H1 (cell line): ENCODE measurements around the gene SMOC2.

ENCODE experiments used
- BACH1 ChIP-seq: IDR thresholded peaks from 2 replicates; pipeline ENCODE4 v1.6.1; 2012; ENCODE audit warnings: low read length, improper control_type of control experiment
- CTCF ChIP-seq, 3 experiments: IDR thresholded peaks; 1 replicate in 2 of 3; 2 replicates in 1 of 3; pipeline versions ENCODE4 v1.5.1 to v1.6.1; 2011; ENCODE audit warnings: low read length in 3 of 3, mild to moderate bottlenecking in 3 of 3, inconsistent platforms in 2 of 3, low read depth in 1 of 3, moderate library complexity in 1 of 3; ENCODE audit not compliant: insufficient read depth in 1 of 3; ENCODE audit errors: control extremely low read depth in 1 of 3
- EGR1 ChIP-seq: IDR thresholded peaks from 2 replicates; pipeline ENCODE4 v1.6.1; 2011; ENCODE audit warnings: low read depth, low read length, borderline replicate concordance
- EZH2 ChIP-seq: fragments of 200-600 bp; sonication (generic); IDR thresholded peaks from 2 replicates; pipeline ENCODE4 v1.7.1; 2012; ENCODE audit warnings: low read depth, mild to moderate bottlenecking, moderate library complexity, low read length, inconsistent platforms; ENCODE audit not compliant: severe bottlenecking
- KDM4A ChIP-seq: IDR thresholded peaks from one replicate; pipeline ENCODE4 v1.7.1; 2012; ENCODE audit warnings: low read depth, mild to moderate bottlenecking, moderate library complexity, low read length, inconsistent platforms; ENCODE audit not compliant: severe bottlenecking
- POLR2A ChIP-seq, 2 experiments: IDR thresholded peaks; 1 replicate in 1 of 2; 2 replicates in 1 of 2; pipeline ENCODE4 v1.6.1; 2011; ENCODE audit warnings: low read depth in 2 of 2, low read length in 2 of 2, mild to moderate bottlenecking in 2 of 2; ENCODE audit errors: control extremely low read depth in 1 of 2
- POLR2AphosphoS5 ChIP-seq: IDR thresholded peaks from 2 replicates; pipeline ENCODE4 v1.6.1; 2011; ENCODE audit warnings: low read depth, low read length
- RAD21 ChIP-seq, 2 experiments: IDR thresholded peaks in 1 of 2; conservative IDR thresholded peaks in 1 of 2; 2 replicates each; pipeline ENCODE4 v1.6.1; 2011; ENCODE audit warnings: low read depth in 2 of 2, low read length in 2 of 2, improper control_type of control experiment in 1 of 2, inconsistent platforms in 1 of 2, mild to moderate bottlenecking in 1 of 2, moderate library complexity in 1 of 2
- SIN3A ChIP-seq, 2 experiments: IDR thresholded peaks in 1 of 2; conservative IDR thresholded peaks in 1 of 2; 2 replicates each; pipeline ENCODE4 v1.6.1; 2011 to 2012; ENCODE audit warnings: low read length in 2 of 2, improper control_type of control experiment in 1 of 2, low read depth in 1 of 2, mild to moderate bottlenecking in 1 of 2
- SIX5 ChIP-seq: IDR thresholded peaks from 2 replicates; pipeline ENCODE4 v1.6.1; 2011; ENCODE audit warnings: mild to moderate bottlenecking, low read depth, low read length
- TAF1 ChIP-seq: IDR thresholded peaks from 2 replicates; pipeline ENCODE4 v1.6.1; 2011; ENCODE audit warnings: mild to moderate bottlenecking, low read depth, low read length
- USF2 ChIP-seq: IDR thresholded peaks from 2 replicates; pipeline ENCODE4 v1.6.1; 2011; ENCODE audit warnings: low read length, improper control_type of control experiment
- ZNF274 ChIP-seq: IDR thresholded peaks from 2 replicates; pipeline ENCODE4 v1.7.0; 2012; ENCODE audit warnings: low read length, borderline replicate concordance; ENCODE audit errors: extremely low read depth

- TF ChIP-seq CTCF (IDR thresholded peaks at IDR 0.05; ENCODE audit: control extremely low read depth in 1 of 3, insufficient read depth in 1 of 3, low read depth in 1 of 3, low read length in 3 of 3) (no peak), BACH1 (no peak), USF2 (no peak), RAD21 (IDR thresholded peaks at IDR 0.05 in 1 of 2, conservative IDR thresholded peaks at IDR 0.05 in 1 of 2; ENCODE audit: low read depth in 2 of 2, low read length in 2 of 2) (no peak), POLR2A (IDR thresholded peaks at IDR 0.05; ENCODE audit: control extremely low read depth in 1 of 2, low read depth in 2 of 2, low read length in 2 of 2) (no peak), KDM4A (no peak), SIX5 (no peak), TAF1 (no peak), POLR2AphosphoS5 (no peak), ZNF274 (no peak), SIN3A (conservative IDR thresholded peaks at IDR 0.05 in 1 of 2, IDR thresholded peaks at IDR 0.05 in 1 of 2; ENCODE audit: low read depth in 1 of 2, low read length in 2 of 2) (no peak), EZH2 (no peak), EGR1 (no peak)
These were observed 23.1 kb upstream of the SMOC2 start for GRCh38 chr6:168417679-168418557.
